ENCODE results near the gene ADAMTS16.

Gene ADAMTS16

DNA sequence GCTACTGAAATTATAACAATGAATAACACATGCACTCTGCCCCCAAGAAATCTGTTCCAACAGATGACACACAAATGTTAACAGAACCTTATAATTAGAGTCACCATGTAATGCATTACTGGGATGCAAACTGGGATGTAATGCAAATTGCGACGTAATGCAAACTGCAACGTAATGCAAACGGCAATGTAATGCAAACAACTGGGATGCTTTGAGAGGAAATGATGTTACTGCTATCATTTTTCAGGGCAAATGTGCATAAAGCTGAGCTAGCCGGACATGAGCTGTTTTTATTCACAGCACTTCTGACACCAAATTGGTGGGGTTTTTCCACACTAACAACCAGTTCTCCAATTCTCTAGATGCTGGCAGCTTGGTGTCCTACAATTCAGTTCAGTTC lies 117.2 kb downstream of the ADAMTS16 start:
- H3K4me2 ChIP-seq (ENCODE audit: low read length): no peak overlapping the region
- TF ChIP-seq, protein P1, sequence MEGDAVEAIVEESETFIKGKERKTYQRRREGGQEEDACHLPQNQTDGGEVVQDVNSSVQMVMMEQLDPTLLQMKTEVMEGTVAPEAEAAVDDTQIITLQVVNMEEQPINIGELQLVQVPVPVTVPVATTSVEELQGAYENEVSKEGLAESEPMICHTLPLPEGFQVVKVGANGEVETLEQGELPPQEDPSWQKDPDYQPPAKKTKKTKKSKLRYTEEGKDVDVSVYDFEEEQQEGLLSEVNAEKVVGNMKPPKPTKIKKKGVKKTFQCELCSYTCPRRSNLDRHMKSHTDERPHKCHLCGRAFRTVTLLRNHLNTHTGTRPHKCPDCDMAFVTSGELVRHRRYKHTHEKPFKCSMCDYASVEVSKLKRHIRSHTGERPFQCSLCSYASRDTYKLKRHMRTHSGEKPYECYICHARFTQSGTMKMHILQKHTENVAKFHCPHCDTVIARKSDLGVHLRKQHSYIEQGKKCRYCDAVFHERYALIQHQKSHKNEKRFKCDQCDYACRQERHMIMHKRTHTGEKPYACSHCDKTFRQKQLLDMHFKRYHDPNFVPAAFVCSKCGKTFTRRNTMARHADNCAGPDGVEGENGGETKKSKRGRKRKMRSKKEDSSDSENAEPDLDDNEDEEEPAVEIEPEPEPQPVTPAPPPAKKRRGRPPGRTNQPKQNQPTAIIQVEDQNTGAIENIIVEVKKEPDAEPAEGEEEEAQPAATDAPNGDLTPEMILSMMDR (IDR thresholded peaks at IDR 0.05; ENCODE audit: low read length): no peak
- no peak for TF ChIP-seq EZH2 (IDR thresholded peaks at IDR 0.05; ENCODE audit: borderline replicate concordance, low read length)

DNA sequence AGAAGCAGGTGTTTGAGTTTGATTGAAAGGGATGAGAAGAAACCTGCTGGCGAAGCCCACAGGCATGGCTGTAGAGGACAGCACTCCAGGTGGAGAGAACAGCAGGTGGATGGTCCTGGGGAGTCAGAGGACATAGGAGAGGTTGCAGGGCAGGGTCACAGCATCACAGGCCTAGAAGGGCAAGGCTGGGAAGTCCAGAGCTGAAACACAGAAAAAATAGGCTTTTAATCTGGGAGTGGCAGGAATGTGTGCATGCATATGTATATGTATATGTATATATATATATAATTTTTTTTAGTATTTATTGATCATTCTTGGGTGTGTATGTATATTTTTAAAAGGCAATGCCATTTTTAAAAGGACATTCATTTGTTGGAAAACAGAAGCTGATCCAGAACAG lies 118.4 kb downstream of the ADAMTS16 start:
- Histone ChIP-seq H3K79me2 (ENCODE audit: insufficient read depth, low read length) (no peaks in the 10 kb centered on the region), H3K36me3 (ENCODE audit: insufficient read depth, low read length) (no peaks in the 10 kb centered on the region), H3K9ac (ENCODE audit: low read length) (no peak overlapping the region), H3K9me2 (ENCODE audit: low read depth, low read length) (no peaks in the 10 kb centered on the region), H3K27me3 (ENCODE audit: insufficient read depth, low read length) (no peaks in the 10 kb centered on the region), H3K4me2 (ENCODE audit: low read length) (no peak overlapping the region), H2AFZ (ENCODE audit: low read length) (no peak overlapping the region), H3F3A (ENCODE audit: insufficient read depth, low read length) (no peaks in the 10 kb centered on the region), H3K4me3 (ENCODE audit: low read depth, low read length, poor library complexity, severe bottlenecking) (no peak overlapping the region), H3K27ac (ENCODE audit: low read depth, low read length, poor library complexity, severe bottlenecking) (no peak overlapping the region), H3K4me1 (ENCODE audit: insufficient read depth, low read length, severe bottlenecking) (no peaks in the 10 kb centered on the region), H3K9me3 (ENCODE audit: low read length) (peaks cover 3% of the 10 kb centered on the region; the same call in 1 of the 2 replicates), H4K20me1 (ENCODE audit: insufficient read depth, low read length) (no peaks in the 10 kb centered on the region)
- TF ChIP-seq EZH2 (IDR thresholded peaks at IDR 0.05; ENCODE audit: borderline replicate concordance, low read length): no peak
- TF ChIP-seq, protein P1 (IDR thresholded peaks at IDR 0.05; ENCODE audit: low read length): no peak

More for the DNA sequence above, 117.2 kb downstream of the ADAMTS16 start:
- Histone ChIP-seq H3K9me2 (ENCODE audit: low read depth, low read length) (no peaks in the 10 kb centered on the region), H3K4me1 (ENCODE audit: insufficient read depth, low read length, severe bottlenecking) (no peaks in the 10 kb centered on the region), H4K20me1 (ENCODE audit: insufficient read depth, low read length) (no peaks in the 10 kb centered on the region), H3K36me3 (ENCODE audit: insufficient read depth, low read length) (no peaks in the 10 kb centered on the region), H3F3A (ENCODE audit: insufficient read depth, low read length) (no peaks in the 10 kb centered on the region), H3K9me3 (ENCODE audit: low read length) (peaks cover 3% of the 10 kb centered on the region; the same call in 1 of the 2 replicates), H3K27me3 (ENCODE audit: insufficient read depth, low read length) (no peaks in the 10 kb centered on the region), H3K27ac (ENCODE audit: low read depth, low read length, poor library complexity, severe bottlenecking) (no peak overlapping the region), H3K79me2 (ENCODE audit: insufficient read depth, low read length) (no peaks in the 10 kb centered on the region), H3K9ac (ENCODE audit: low read length) (no peak overlapping the region), H2AFZ (ENCODE audit: low read length) (no peak overlapping the region), H3K4me3 (ENCODE audit: low read depth, low read length, poor library complexity, severe bottlenecking) (no peak overlapping the region)

DNA sequence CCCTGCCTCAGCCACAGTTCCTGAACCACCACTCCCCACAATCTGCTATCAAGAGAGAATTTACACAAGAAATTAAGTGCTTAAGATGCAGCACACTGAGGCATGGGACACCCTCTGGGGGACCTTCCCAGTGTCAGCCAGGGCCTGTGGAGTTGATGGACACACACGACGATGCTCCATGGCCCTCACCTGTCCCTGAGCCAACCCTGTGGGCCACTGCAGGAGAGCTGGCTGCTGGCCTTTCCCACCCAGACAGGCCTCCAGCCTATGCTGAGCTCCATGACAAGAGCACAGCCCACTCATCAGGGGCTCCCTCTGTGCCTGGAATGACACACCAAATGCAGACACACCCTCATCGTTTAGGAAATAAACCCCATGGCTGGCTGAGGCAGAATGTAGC lies 124.6 kb downstream of the ADAMTS16 start:
- Histone ChIP-seq H3K79me2 (ENCODE audit: insufficient read depth, low read length) (no peaks in the 10 kb centered on the region), H3K9me3 (ENCODE audit: low read length) (no peaks in the 10 kb centered on the region), H3K4me2 (ENCODE audit: low read length) (no peak overlapping the region), H3F3A (ENCODE audit: insufficient read depth, low read length) (no peaks in the 10 kb centered on the region), H3K9ac (ENCODE audit: low read length) (no peak overlapping the region), H3K27ac (ENCODE audit: low read depth, low read length, poor library complexity, severe bottlenecking) (no peak overlapping the region), H3K4me1 (ENCODE audit: insufficient read depth, low read length, severe bottlenecking) (no peaks in the 10 kb centered on the region), H4K20me1 (ENCODE audit: insufficient read depth, low read length) (no peaks in the 10 kb centered on the region), H3K9me2 (ENCODE audit: low read depth, low read length) (no peaks in the 10 kb centered on the region), H2AFZ (ENCODE audit: low read length) (no peak overlapping the region), H3K27me3 (ENCODE audit: insufficient read depth, low read length) (no peaks in the 10 kb centered on the region), H3K36me3 (ENCODE audit: insufficient read depth, low read length) (no peaks in the 10 kb centered on the region), H3K4me3 (ENCODE audit: low read depth, low read length, poor library complexity, severe bottlenecking) (no peak overlapping the region)
- TF ChIP-seq EZH2 (IDR thresholded peaks at IDR 0.05; ENCODE audit: borderline replicate concordance, low read length): no peak
- TF ChIP-seq, protein P1 (IDR thresholded peaks at IDR 0.05; ENCODE audit: low read length): no peak
